RWPE2 (cell line): ENCODE data around the gene LRIF1.

Source experiments
- ATAC-seq: fragments of 200-7000 bp; cut with Tn5 transposase; 3 replicates; pipeline ENCODE4 v1.9.1; 2021; ENCODE audit warnings: low read depth
- DNase-seq: peaks from one replicate; pipeline ENCODE4 v3.0.0-alpha.2; 2020; ENCODE audit warnings: low spot score
- H3K27ac ChIP-seq: fragments of 450-650 bp; 2 replicates; pipeline ENCODE4 v1.5.1; 2017; ENCODE audit warnings: mild to moderate bottlenecking; ENCODE audit not compliant: poor library complexity, severe bottlenecking
- H3K27me3 ChIP-seq: fragments of 250-450 bp; sonication (Bioruptor Pico); 2 replicates; pipeline ENCODE4 v1.5.1; 2021; ENCODE audit warnings: mild to moderate bottlenecking, moderate library complexity; ENCODE audit not compliant: insufficient read depth, poor library complexity, severe bottlenecking
- H3K36me3 ChIP-seq: fragments of 250-450 bp; sonication (Bioruptor Pico); 2 replicates; pipeline ENCODE4 v1.5.1; 2020; ENCODE audit warnings: low read depth, mild to moderate bottlenecking, moderate library complexity
- H3K4me1 ChIP-seq: fragments of 250-450 bp; sonication (Bioruptor Pico); 2 replicates; pipeline ENCODE4 v1.5.1; 2021; ENCODE audit warnings: mild to moderate bottlenecking, moderate library complexity; ENCODE audit not compliant: insufficient read depth, poor library complexity, severe bottlenecking
- H3K4me3 ChIP-seq: fragments of 250-450 bp; sonication (Bioruptor Pico); 2 replicates; pipeline ENCODE4 v1.5.1; 2021; ENCODE audit warnings: mild to moderate bottlenecking, moderate library complexity; ENCODE audit not compliant: severe bottlenecking
- H3K9me3 ChIP-seq: fragments of 250-450 bp; sonication (Bioruptor Pico); 2 replicates; pipeline ENCODE4 v1.5.1; 2021; ENCODE audit warnings: mild to moderate bottlenecking, moderate library complexity; ENCODE audit not compliant: severe bottlenecking
- TF ChIP-seq, protein P1 (sequence below): fragments of 450-650 bp; IDR thresholded peaks from one replicate; pipeline ENCODE4 v1.5.1; 2017; ENCODE audit warnings: mild to moderate bottlenecking, moderate library complexity; ENCODE audit not compliant: poor library complexity, severe bottlenecking

LRIF1 gene

DNA sequence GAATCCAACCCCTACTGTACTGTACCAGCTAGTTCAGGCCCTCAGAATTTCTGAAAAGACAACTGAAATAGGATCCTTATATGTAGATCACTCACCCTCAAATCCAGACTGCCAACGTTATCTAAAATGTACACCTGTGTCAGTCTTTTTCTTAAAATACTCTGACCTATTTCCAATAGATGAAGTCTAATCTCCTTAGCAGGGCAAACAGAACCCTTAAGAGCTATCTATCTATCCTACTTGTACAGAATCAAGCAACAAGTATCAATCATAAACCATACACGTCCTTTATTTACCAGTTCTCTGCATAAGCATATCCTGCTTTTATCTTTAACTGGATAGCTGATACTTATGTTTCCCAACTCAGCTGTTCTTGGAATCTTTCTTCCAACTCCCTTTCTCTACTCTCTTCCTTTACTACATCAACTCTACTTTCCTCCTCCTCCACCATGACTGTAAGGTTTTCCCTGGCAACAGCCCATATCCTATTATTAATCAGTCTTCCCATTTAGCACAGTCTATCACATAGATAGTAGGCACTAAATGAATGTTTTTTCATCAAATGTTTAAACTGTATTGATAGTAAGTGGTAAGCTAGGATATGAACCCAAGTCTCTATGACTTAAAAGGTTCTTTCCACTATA lies 2.8 kb downstream of the LRIF1 start:
- Histone ChIP-seq H3K9me3 (peaks cover 2% of the 10 kb centered on the region), H3K27me3 (no peaks in the 10 kb centered on the region), H3K4me1 (peaks cover 11% of the 10 kb centered on the region), H3K36me3 (peaks cover 38% of the 10 kb centered on the region), H3K4me3 (no peak overlapping the region), H3K27ac (no peak overlapping the region)
- TF ChIP-seq, protein P1, sequence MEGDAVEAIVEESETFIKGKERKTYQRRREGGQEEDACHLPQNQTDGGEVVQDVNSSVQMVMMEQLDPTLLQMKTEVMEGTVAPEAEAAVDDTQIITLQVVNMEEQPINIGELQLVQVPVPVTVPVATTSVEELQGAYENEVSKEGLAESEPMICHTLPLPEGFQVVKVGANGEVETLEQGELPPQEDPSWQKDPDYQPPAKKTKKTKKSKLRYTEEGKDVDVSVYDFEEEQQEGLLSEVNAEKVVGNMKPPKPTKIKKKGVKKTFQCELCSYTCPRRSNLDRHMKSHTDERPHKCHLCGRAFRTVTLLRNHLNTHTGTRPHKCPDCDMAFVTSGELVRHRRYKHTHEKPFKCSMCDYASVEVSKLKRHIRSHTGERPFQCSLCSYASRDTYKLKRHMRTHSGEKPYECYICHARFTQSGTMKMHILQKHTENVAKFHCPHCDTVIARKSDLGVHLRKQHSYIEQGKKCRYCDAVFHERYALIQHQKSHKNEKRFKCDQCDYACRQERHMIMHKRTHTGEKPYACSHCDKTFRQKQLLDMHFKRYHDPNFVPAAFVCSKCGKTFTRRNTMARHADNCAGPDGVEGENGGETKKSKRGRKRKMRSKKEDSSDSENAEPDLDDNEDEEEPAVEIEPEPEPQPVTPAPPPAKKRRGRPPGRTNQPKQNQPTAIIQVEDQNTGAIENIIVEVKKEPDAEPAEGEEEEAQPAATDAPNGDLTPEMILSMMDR = no peak
- no peak for ATAC-seq
- no peak for DNase-seq

DNA sequence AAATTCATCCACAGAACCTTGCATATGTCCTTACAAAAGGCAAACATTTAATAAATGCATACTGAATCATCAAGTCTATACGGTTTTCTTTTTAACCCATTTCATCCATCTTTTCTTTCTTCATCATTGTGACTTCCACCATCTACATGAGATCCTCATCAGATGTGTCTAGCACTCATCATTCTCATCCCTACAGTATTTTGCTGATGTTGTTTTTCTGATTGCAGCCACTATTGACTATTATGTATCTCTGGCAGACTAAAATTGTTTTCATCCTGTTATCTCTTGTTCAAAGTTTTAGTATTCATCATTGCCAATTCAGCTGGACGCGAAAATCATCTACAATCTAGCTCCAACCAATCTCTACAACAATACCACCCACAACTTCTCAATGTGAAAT lies 5.9 kb downstream of the LRIF1 start:
- Histone ChIP-seq H3K27me3 (no peaks in the 10 kb centered on the region), H3K9me3 (peaks cover 2% of the 10 kb centered on the region), H3K36me3 (peaks cover 58% of the 10 kb centered on the region), H3K4me3 (no peak overlapping the region), H3K27ac (no peak overlapping the region), H3K4me1 (peaks cover 11% of the 10 kb centered on the region)
- TF ChIP-seq, protein P1 = no peak
- no peak for DNase-seq
- ATAC-seq = no peak

DNA sequence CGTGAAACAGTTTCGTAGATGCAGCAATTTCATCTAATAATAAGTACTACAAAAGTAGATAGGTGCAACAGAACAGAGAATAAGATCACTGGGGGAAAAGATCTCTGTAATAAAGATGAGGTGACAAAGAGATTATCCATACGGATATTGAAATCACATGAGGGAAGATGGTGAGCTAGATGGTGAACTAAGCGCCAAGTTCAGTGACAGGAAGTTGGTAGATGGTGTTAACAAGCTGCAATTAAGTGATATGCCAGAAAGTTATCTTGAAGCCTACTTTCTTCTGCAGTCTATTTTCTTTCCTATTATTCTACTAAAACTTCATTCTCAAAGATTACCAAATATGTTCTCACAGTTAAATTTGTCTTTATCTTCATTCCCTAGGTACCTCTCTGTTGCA lies 7.1 kb downstream of the LRIF1 start:
- no peak for ATAC-seq

DNA sequence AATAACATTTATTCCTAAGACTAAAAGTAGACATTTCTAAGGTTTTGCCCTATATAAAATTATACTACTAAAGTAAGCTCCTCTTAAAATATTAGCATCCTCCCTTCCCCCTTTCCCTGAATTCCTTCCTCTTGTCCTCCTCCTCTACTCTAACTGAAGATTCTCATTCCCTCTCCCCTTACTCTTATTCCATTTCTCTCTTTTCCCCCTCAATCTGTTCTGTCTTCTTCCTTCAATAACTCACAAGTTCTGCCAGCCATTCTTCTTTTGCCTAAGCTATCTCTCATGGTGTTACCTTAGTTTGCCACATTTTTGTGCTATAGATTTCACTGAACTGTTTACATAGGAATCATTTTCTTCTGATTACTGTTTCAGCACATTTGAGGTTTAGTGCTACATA lies 10.7 kb downstream of the LRIF1 start:
- no peak for ATAC-seq
- TF ChIP-seq, protein P1 = no peak
- Histone ChIP-seq H3K27ac (no peak overlapping the region), H3K36me3 (peaks cover 63% of the 10 kb centered on the region), H3K4me1 (no peaks in the 10 kb centered on the region), H3K27me3 (no peaks in the 10 kb centered on the region), H3K9me3 (no peaks in the 10 kb centered on the region), H3K4me3 (no peak overlapping the region)
- no peak for DNase-seq

More for the DNA sequence above, 7.1 kb downstream of the LRIF1 start:
- Histone ChIP-seq H3K27me3 (no peaks in the 10 kb centered on the region), H3K4me1 (peaks cover 6% of the 10 kb centered on the region), H3K36me3 (peaks cover 58% of the 10 kb centered on the region), H3K4me3 (no peak overlapping the region), H3K9me3 (peaks cover 2% of the 10 kb centered on the region), H3K27ac (no peak overlapping the region)
- TF ChIP-seq, protein P1 = no peak
- DNase-seq = no peak

DNA sequence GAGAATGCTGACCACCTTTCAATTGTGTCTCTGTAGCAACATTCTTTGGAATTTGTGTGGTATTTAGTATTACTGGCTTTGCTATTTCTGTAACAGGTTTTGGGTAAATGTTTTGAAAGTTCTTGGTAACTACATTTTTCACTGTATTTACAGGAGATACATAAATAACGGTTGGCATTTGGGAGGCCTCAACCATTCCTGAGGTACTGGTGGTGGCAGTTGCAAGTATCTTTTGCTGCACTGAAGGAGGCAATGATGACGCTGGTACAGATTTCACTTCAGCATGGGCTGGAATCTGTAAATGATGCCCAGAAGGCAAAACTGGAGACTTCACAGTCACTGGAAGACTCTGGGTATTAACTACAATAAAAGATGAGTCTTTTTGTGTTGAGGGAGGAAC lies 11.7 kb downstream of the LRIF1 start:
- Histone ChIP-seq H3K9me3 (no peaks in the 10 kb centered on the region), H3K36me3 (peaks cover 67% of the 10 kb centered on the region), H3K27me3 (no peaks in the 10 kb centered on the region), H3K4me1 (no peaks in the 10 kb centered on the region), H3K27ac (no peak overlapping the region), H3K4me3 (no peak overlapping the region)
- TF ChIP-seq, protein P1 = no peak
- ATAC-seq (no peak), DNase-seq (no peak)
